Measurements from ENCODE around the gene FBRS. TPM values are rescaled to one million over a fixed set of nuclear protein-coding genes. Genes with fewer than 3 reads are reported as not detected.

FBRS gene
- total RNA-seq, 1 experiment from 2014 or later: 16.8 TPM

- H2BK15ac ChIP-seq (ENCODE audit: low read depth, low read length): no peak overlapping the region
Measured at GRCh38 chr16:30621765-30622164, 36.5 kb upstream of the FBRS start.

More at GRCh38 chr16:30621765-30622164, 36.5 kb upstream of the FBRS start:
- no peak overlapping the region for H3K27ac Mint-ChIP-seq
- H3K4me3 Mint-ChIP-seq: no peak overlapping the region
- Histone ChIP-seq H2BK120ac (ENCODE audit: low read depth, low read length, poor library complexity, severe bottlenecking) (no peak overlapping the region), H3K14ac (ENCODE audit: insufficient read depth, low read length) (no peak overlapping the region), H4K91ac (ENCODE audit: insufficient read length, low read depth, low read length) (no peak overlapping the region), H3K23me2 (ENCODE audit: insufficient read length, low read depth, low read length, poor library complexity, severe bottlenecking) (no peaks in the 10 kb centered on the region), H3T11ph (ENCODE audit: low read length) (no peak overlapping the region), H3K27ac (ENCODE audit: insufficient read length, low read depth, low read length) (no peak overlapping the region), H2BK12ac (ENCODE audit: insufficient read length, low read depth, low read length) (no peak overlapping the region), H3K18ac (ENCODE audit: insufficient read length, low read depth, low read length) (no peak overlapping the region), H2BK20ac (ENCODE audit: low read depth, low read length, poor library complexity, severe bottlenecking) (no peak overlapping the region), H3K4me1 (ENCODE audit: insufficient read depth, low read length) (no peaks in the 10 kb centered on the region), H3K9me3 (ENCODE audit: control insufficient read depth, low read depth, low read length) (no peaks in the 10 kb centered on the region), H2BK5ac (ENCODE audit: insufficient read length, low read length) (no peak overlapping the region), H2AK5ac (ENCODE audit: insufficient read length, low read length) (no peak overlapping the region), H4K8ac (replicated peaks; ENCODE audit: insufficient read length, low read depth, low read length) (no peak overlapping the region), H3K23ac (ENCODE audit: insufficient read length, low read depth, low read length) (no peak overlapping the region), H4K20me1 (ENCODE audit: control insufficient read depth, insufficient read depth, insufficient read length) (no peaks in the 10 kb centered on the region), H3K4ac (ENCODE audit: low read depth, low read length) (no peak overlapping the region), H3K27me3 (ENCODE audit: insufficient read depth, low read length) (no peaks in the 10 kb centered on the region), H3K56ac (ENCODE audit: insufficient read length, low read depth, low read length) (no peak overlapping the region), H3K4me2 (ENCODE audit: insufficient read depth, insufficient read length, low read length) (no peak overlapping the region), H3K9ac (ENCODE audit: extremely low read depth, insufficient read length, low read length) (no peak overlapping the region), H2AFZ (ENCODE audit: low read length) (no peak overlapping the region), H3K79me1 (ENCODE audit: insufficient read depth, low read depth, low read length, poor library complexity, severe bottlenecking) (no peaks in the 10 kb centered on the region), H4K5ac (ENCODE audit: insufficient read length, low read depth, low read length) (no peak overlapping the region), H3K79me2 (ENCODE audit: insufficient read depth, low read length) (no peaks in the 10 kb centered on the region)
- DNase-seq: no peak
- no peak for TF ChIP-seq CTCF (conservative IDR thresholded peaks at IDR 0.05)
- no peaks in the 10 kb centered on the region for H3K36me3 Mint-ChIP-seq (ENCODE audit: insufficient read depth in 1 of 3, low read depth in 3 of 3)
- H3K27me3 Mint-ChIP-seq (ENCODE audit: low read depth): peaks cover 22% of the 10 kb centered on the region
- H3K9me3 Mint-ChIP-seq: no peaks in the 10 kb centered on the region; a peak in 1 of 5 replicates
- H3K4me1 Mint-ChIP-seq: peaks cover 12 to 13% of the 10 kb centered on the region in 2 experiments
- WGBS (ENCODE audit: extremely low coverage, insufficient read length, low lambda C conversion rate): no CpG with 5 or more reads among the region's 5 CpGs

All from H9 (cell line).